HepG2 (cell line): ENCODE data around the gene CYP2S1. TPM values are rescaled to one million over a fixed set of nuclear protein-coding genes. Genes with fewer than 3 reads are reported as not detected.

ENCODE experiments used
- ARID4A ChIP-seq: sonication (generic); formaldehyde crosslinking; IDR thresholded peaks from 2 replicates; pipeline ENCODE4 v1.5.0; 2020; ENCODE audit warnings: mild to moderate bottlenecking, missing genetic modification reagents, borderline replicate concordance
- CCDC6 ChIP-seq: sonication (generic); formaldehyde crosslinking; IDR thresholded peaks from 2 replicates; pipeline ENCODE4 v1.8.1; 2022; ENCODE audit warnings: mild to moderate bottlenecking, missing genetic modification reagents, moderate library complexity
- CEBPG ChIP-seq: IDR thresholded peaks from 2 replicates; pipeline ENCODE4 v1.6.1; 2016
- CHD2 ChIP-seq: IDR thresholded peaks from 2 replicates; pipeline ENCODE4 v1.6.1; 2011; ENCODE audit warnings: low read depth, low read length, improper control_type of control experiment
- E2F5 ChIP-seq: sonication (generic); formaldehyde crosslinking; conservative IDR thresholded peaks from 2 replicates; pipeline ENCODE4 v1.4.0; 2020; ENCODE audit warnings: missing genetic modification reagents
- EP300 ChIP-seq, 3 experiments: sonication (generic) in 1 of 3; formaldehyde crosslinking in 1 of 3; IDR thresholded peaks; 2 replicates each; pipeline versions ENCODE4 v1.5.1 to v1.6.1; 2011 to 2020; ENCODE audit warnings: low read depth in 2 of 3, low read length in 2 of 3, borderline replicate concordance in 1 of 3, improper control_type of control experiment in 1 of 3, mild to moderate bottlenecking in 1 of 3, missing genetic modification reagents in 1 of 3, moderate library complexity in 1 of 3
- FOSL1 ChIP-seq: sonication (generic); formaldehyde crosslinking; IDR thresholded peaks from 2 replicates; pipeline ENCODE4 v1.9.0; 2021; ENCODE audit warnings: missing genetic modification reagents, borderline replicate concordance
- GABPA ChIP-seq, 2 experiments: IDR thresholded peaks; 2 replicates each; pipeline ENCODE4 v1.6.1; 2011 to 2016; ENCODE audit warnings: low read depth in 2 of 2, low read length in 1 of 2, missing biosample characterization in 1 of 2, missing genetic modification characterization in 1 of 2
- GLI4 ChIP-seq: sonication (generic); formaldehyde crosslinking; IDR thresholded peaks from 2 replicates; pipeline ENCODE4 v1.5.1; 2020; ENCODE audit warnings: missing genetic modification reagents, mild to moderate bottlenecking, moderate library complexity, borderline replicate concordance
- HMG20A ChIP-seq: IDR thresholded peaks from 2 replicates; pipeline ENCODE4 v1.6.1; 2016; ENCODE audit warnings: borderline replicate concordance
- HNF4A ChIP-seq: sonication (generic); formaldehyde crosslinking; IDR thresholded peaks from 2 replicates; pipeline ENCODE4 v1.4.0; 2020; ENCODE audit warnings: missing genetic modification reagents
- KLF13 ChIP-seq: sonication (generic); formaldehyde crosslinking; IDR thresholded peaks from 2 replicates; pipeline ENCODE4 v1.4.0; 2020; ENCODE audit warnings: mild to moderate bottlenecking, missing genetic modification reagents
- NFKBIZ ChIP-seq: IDR thresholded peaks from 2 replicates; pipeline ENCODE4 v1.6.1; 2018; ENCODE audit warnings: missing genetic modification reagents, missing compliant biosample characterization
- SALL2 ChIP-seq: sonication (generic); formaldehyde crosslinking; IDR thresholded peaks from 2 replicates; pipeline ENCODE4 v1.8.1; 2023; ENCODE audit warnings: mild to moderate bottlenecking, missing genetic modification reagents, inconsistent platforms
- SRSF9 ChIP-seq: fragments of 200-400 bp; formaldehyde crosslinking; IDR thresholded peaks from 2 replicates; pipeline ENCODE4 v1.6.1; 2018; ENCODE audit warnings: borderline replicate concordance, mild to moderate bottlenecking, low read depth, low read length; ENCODE audit not compliant: insufficient read depth, poor library complexity, severe bottlenecking
- TCF7 ChIP-seq: sonication (generic); IDR thresholded peaks from 2 replicates; pipeline ENCODE4 v1.6.1; 2016; ENCODE audit warnings: antibody characterized with exemption, low read depth
- TRIM24 ChIP-seq: sonication (generic); formaldehyde crosslinking; IDR thresholded peaks from 2 replicates; pipeline ENCODE4 v1.8.0; 2022; ENCODE audit warnings: mild to moderate bottlenecking, missing genetic modification reagents
- ZFP37 ChIP-seq: sonication (generic); formaldehyde crosslinking; IDR thresholded peaks from 2 replicates; pipeline ENCODE4 v1.4.0; 2020; ENCODE audit warnings: missing genetic modification reagents, borderline replicate concordance
- ZMAT3 ChIP-seq: sonication (generic); formaldehyde crosslinking; conservative IDR thresholded peaks from 2 replicates; pipeline ENCODE4 v1.7.0; 2021; ENCODE audit warnings: missing genetic modification reagents
- ZNF260 ChIP-seq: sonication (generic); formaldehyde crosslinking; IDR thresholded peaks from 2 replicates; pipeline ENCODE4 v1.4.0; 2020; ENCODE audit warnings: missing genetic modification reagents, low read depth, mild to moderate bottlenecking, borderline replicate concordance
- ZNF292 ChIP-seq: sonication (generic); formaldehyde crosslinking; IDR thresholded peaks from 2 replicates; pipeline ENCODE4 v1.8.1; 2022; ENCODE audit warnings: mild to moderate bottlenecking, low read depth, missing genetic modification reagents, borderline replicate concordance
- ZNF547 ChIP-seq: sonication (generic); formaldehyde crosslinking; IDR thresholded peaks from 2 replicates; pipeline ENCODE4 v1.5.1; 2020; ENCODE audit warnings: mild to moderate bottlenecking, missing genetic modification reagents
- ZNF776 ChIP-seq: sonication (generic); formaldehyde crosslinking; IDR thresholded peaks from 2 replicates; pipeline ENCODE4 v1.4.0; 2020; ENCODE audit warnings: mild to moderate bottlenecking, missing genetic modification reagents
- polyA plus RNA-seq, 8 experiments: library from polyadenylated mRNA; depleted of rRNA in 3 of 8; stranded (reverse) in 7 of 8; unstranded in 1 of 8; fragments of >200 nt; fragmentation: Illumina TruSeq in 4 of 8; extraction: Trizol in 4 of 8; gene quantifications; 2 replicates each; pipeline versions ENCODE4 v1.2.1 to v1.2.3, GENCODE V29; 2011 to 2016; ENCODE audit warnings: low read depth in 4 of 8, missing spikeins in 1 of 8, mixed read lengths in 1 of 8; ENCODE audit not compliant: insufficient read depth in 1 of 8
- total RNA-seq, 5 experiments: library from RNA; depleted of rRNA; stranded (reverse); fragments of >200 nt; fragmentation: Illumina TruSeq; extraction: Trizol; gene quantifications; 2 replicates each; pipeline ENCODE4 v1.2.3, GENCODE V29; 2016; ENCODE audit warnings: low read depth in 1 of 5

The CYP2S1 gene
- total and polyA plus RNA-seq, 2 of the 13 experiments (the other 11 are each of a cell fraction or from before 2014, with no cell fraction given): 0.09 to 2.1 TPM

GRCh38 chr19:41166944-41167804 lies 25.8 kb upstream of the CYP2S1 start (continued):
- no peak for TF ChIP-seq ARID4A
- TF ChIP-seq E2F5 (CRISPR knock-in tag): no peak
- TF ChIP-seq TRIM24 (CRISPR knock-in tag): peak; percentile 23; the same call in 1 of the 2 replicates
- no peak for TF ChIP-seq SALL2 (CRISPR knock-in tag)
- no peak for TF ChIP-seq ZNF776 (CRISPR knock-in tag)
- TF ChIP-seq GLI4: no peak
- TF ChIP-seq HNF4A (CRISPR knock-in tag): peak; percentile 86
- no peak for TF ChIP-seq GABPA (IDR thresholded peaks at IDR 0.05; ENCODE audit: low read depth, low read length)
- peak; percentile 75; the same call in 1 of the 2 replicates for TF ChIP-seq GABPA (CRISPR knock-in tag; IDR thresholded peaks at IDR 0.05; ENCODE audit: low read depth)
- TF ChIP-seq FOSL1 (CRISPR knock-in tag): peak; percentile 41; the same call in 1 of the 2 replicates
- peak in 1 of 2 experiments; percentile 71; a peak in 3 of 4 replicates for TF ChIP-seq EP300 (IDR thresholded peaks at IDR 0.05; ENCODE audit: low read depth in 2 of 2, low read length in 2 of 2)
- peak; percentile 65 for TF ChIP-seq EP300 (CRISPR knock-in tag; IDR thresholded peaks at IDR 0.05; ENCODE audit: borderline replicate concordance)
- TF ChIP-seq ZFP37 (CRISPR knock-in tag): 0 out of 2 replicates have a peak, but pooled peaks have one; percentile 39
- peak; percentile 3; the same call in 1 of the 2 replicates for TF ChIP-seq CEBPG (CRISPR knock-in tag)
- TF ChIP-seq HMG20A (CRISPR knock-in tag): 0 out of 2 replicates have a peak, but pooled peaks have one; percentile 35
- TF ChIP-seq ZNF547 (CRISPR knock-in tag): no peak
- no peak for TF ChIP-seq ZNF260 (CRISPR knock-in tag)
- TF ChIP-seq ZMAT3 (CRISPR knock-in tag): no peak
- no peak for TF ChIP-seq CCDC6 (CRISPR knock-in tag)
- TF ChIP-seq NFKBIZ (CRISPR knock-in tag): 0 out of 2 replicates have a peak, but pooled peaks have one; percentile 60
- TF ChIP-seq TCF7: 0 out of 2 replicates have a peak, but pooled peaks have one; percentile 23
- no peak for TF ChIP-seq SRSF9
- TF ChIP-seq ZNF292 (CRISPR knock-in tag): no peak
- TF ChIP-seq KLF13 (CRISPR knock-in tag): no peak
- TF ChIP-seq CHD2: no peak
